ENCODE measurements around the gene STRBP.

STRBP gene

GRCh38 chr9:123299558-123300126, 31.3 kb upstream of the STRBP start:
- no peak overlapping the region for H3K27ac ChIP-seq
- TF ChIP-seq CTCF (conservative IDR thresholded peaks at IDR 0.05): no peak

- no peak for TF ChIP-seq CTCF (conservative IDR thresholded peaks at IDR 0.05)
- no peak overlapping the region for H3K27ac ChIP-seq
These were observed 27.8 kb upstream of the STRBP start for GRCh38 chr9:123296174-123296573.

GRCh38 chr9:123291736-123292135, 23.4 kb upstream of the STRBP start:
- no peak overlapping the region for H3K27ac ChIP-seq
- no peak for TF ChIP-seq CTCF (conservative IDR thresholded peaks at IDR 0.05)

- TF ChIP-seq CTCF (conservative IDR thresholded peaks at IDR 0.05): no peak
- H3K27ac ChIP-seq: no peak overlapping the region
These were observed 22.4 kb upstream of the STRBP start for GRCh38 chr9:123290764-123291163.

GRCh38 chr9:123287639-123288038, 19.3 kb upstream of the STRBP start:
- H3K27ac ChIP-seq: no peak overlapping the region
- no peak for TF ChIP-seq CTCF (conservative IDR thresholded peaks at IDR 0.05)

- no peak for TF ChIP-seq CTCF (conservative IDR thresholded peaks at IDR 0.05)
- H3K27ac ChIP-seq: no peak overlapping the region
These were observed 17.9 kb upstream of the STRBP start for GRCh38 chr9:123286324-123286723.

- H3K27ac ChIP-seq: no peak overlapping the region
- TF ChIP-seq CTCF (conservative IDR thresholded peaks at IDR 0.05): no peak
These were observed 16.3 kb upstream of the STRBP start for GRCh38 chr9:123284656-123285055.

All from VCaP (cell line).